Activated naive CD4-positive, alpha-beta T cell treated with anti-CD3 and anti-CD28 coated beads, Interleukin-2, amount 10 ng/mL, durations not matched to agents 7 days and 5 days (primary cell): Measurements from ENCODE around the gene SIN3B.

Experiments
- CTCF ChIA-PET: fragments of 350-600 bp; sonication (Branson Sonifier 250); formaldehyde crosslinking; loops from one replicate; lab custom pipeline; 2021; ENCODE audit warnings: antibody characterized with exemption; lab: Charles Lee
- DNase-seq: peaks from one replicate; pipeline ENCODE4 v3.0.0-alpha.2; 2020
- H3K27ac Mint-ChIP-seq: one replicate; pipeline ENCODE4 v1.8.0; 2021; ENCODE audit warnings: mild to moderate bottlenecking, moderate library complexity, mixed read lengths
- H3K27me3 Mint-ChIP-seq: one replicate; pipeline ENCODE4 v1.8.0; 2021; ENCODE audit warnings: mild to moderate bottlenecking, mixed read lengths
- H3K36me3 Mint-ChIP-seq: one replicate; pipeline ENCODE4 v1.8.0; 2021; ENCODE audit warnings: mixed read lengths
- H3K4me1 Mint-ChIP-seq: one replicate; pipeline ENCODE4 v1.8.0; 2021; ENCODE audit warnings: mixed read lengths
- H3K4me3 Mint-ChIP-seq: one replicate; pipeline ENCODE4 v1.8.0; 2021; ENCODE audit warnings: mild to moderate bottlenecking, moderate library complexity, mixed read lengths
- H3K9me3 Mint-ChIP-seq: one replicate; pipeline ENCODE4 v1.8.0; 2021; ENCODE audit warnings: mixed read lengths

The SIN3B gene

GRCh38 chr19:16841391-16841926, 12.3 kb downstream of the SIN3B start:
- CTCF ChIA-PET, result interaction anchor here (0.6 kb wide), 1 partner anchor 16 kb away, joined by 3 read pairs; no protein-coding TSS in a partner anchor
- Mint-ChIP-seq H3K9me3 (no peaks in the 10 kb centered on the region), H3K36me3 (peaks cover 23% of the 10 kb centered on the region), H3K4me3 (no peak overlapping the region), H3K27me3 (no peaks in the 10 kb centered on the region), H3K27ac (no peak overlapping the region), H3K4me1 (no peaks in the 10 kb centered on the region)
- no peak for DNase-seq

- DNase-seq, result no peak
- peaks cover 37% of the 10 kb centered on the region for H3K36me3 Mint-ChIP-seq
- H3K9me3 Mint-ChIP-seq, result no peaks in the 10 kb centered on the region
These were observed 17.7 kb downstream of the SIN3B start for GRCh38 chr19:16846901-16847300.

GRCh38 chr19:16847430-16847829, 18.2 kb downstream of the SIN3B start:
- Mint-ChIP-seq H3K4me3 (no peak overlapping the region), H3K27ac (peak overlapping the region; percentile 15), H3K27me3 (no peaks in the 10 kb centered on the region), H3K36me3 (peaks cover 36% of the 10 kb centered on the region), H3K4me1 (no peaks in the 10 kb centered on the region), H3K9me3 (no peaks in the 10 kb centered on the region)
- CTCF ChIA-PET, result no interaction called here
- no peak for DNase-seq

More at GRCh38 chr19:16846901-16847300, 17.7 kb downstream of the SIN3B start:
- H3K27ac Mint-ChIP-seq, result no peak overlapping the region
- H3K4me1 Mint-ChIP-seq, result no peaks in the 10 kb centered on the region
- H3K4me3 Mint-ChIP-seq, result no peak overlapping the region
- H3K27me3 Mint-ChIP-seq, result no peaks in the 10 kb centered on the region
- CTCF ChIA-PET, result no interaction called here

GRCh38 chr19:16849168-16849567, 20.0 kb downstream of the SIN3B start:
- H3K4me3 Mint-ChIP-seq, result no peak overlapping the region
- H3K9me3 Mint-ChIP-seq, result no peaks in the 10 kb centered on the region
- no peak for DNase-seq
- H3K27me3 Mint-ChIP-seq, result no peaks in the 10 kb centered on the region
- H3K4me1 Mint-ChIP-seq, result no peaks in the 10 kb centered on the region
- CTCF ChIA-PET, result no interaction called here
- no peak overlapping the region for H3K27ac Mint-ChIP-seq
- peaks cover 31% of the 10 kb centered on the region for H3K36me3 Mint-ChIP-seq

- Mint-ChIP-seq H3K27ac (no peak overlapping the region), H3K4me3 (no peak overlapping the region), H3K27me3 (no peaks in the 10 kb centered on the region), H3K4me1 (no peaks in the 10 kb centered on the region), H3K9me3 (no peaks in the 10 kb centered on the region), H3K36me3 (peaks cover 33% of the 10 kb centered on the region)
- DNase-seq, result no peak
- CTCF ChIA-PET, result no interaction called here
These were observed 20.9 kb downstream of the SIN3B start for GRCh38 chr19:16850133-16850532.

- no peak overlapping the region for H3K4me3 Mint-ChIP-seq
- CTCF ChIA-PET, result no interaction called here
- no peaks in the 10 kb centered on the region for H3K27me3 Mint-ChIP-seq
- H3K27ac Mint-ChIP-seq, result no peak overlapping the region
- H3K9me3 Mint-ChIP-seq, result no peaks in the 10 kb centered on the region
- no peaks in the 10 kb centered on the region for H3K4me1 Mint-ChIP-seq
- no peak for DNase-seq
- peaks cover 27% of the 10 kb centered on the region for H3K36me3 Mint-ChIP-seq
These were observed 22.0 kb downstream of the SIN3B start for GRCh38 chr19:16851031-16851712.

- CTCF ChIA-PET, result no interaction called here
- no peak overlapping the region for H3K4me3 Mint-ChIP-seq
- H3K27me3 Mint-ChIP-seq, result no peaks in the 10 kb centered on the region
- H3K9me3 Mint-ChIP-seq, result no peaks in the 10 kb centered on the region
- no peak overlapping the region for H3K27ac Mint-ChIP-seq
- H3K4me1 Mint-ChIP-seq, result no peaks in the 10 kb centered on the region
- H3K36me3 Mint-ChIP-seq, result peaks cover 17% of the 10 kb centered on the region
- DNase-seq, result no peak
These were observed 23.9 kb downstream of the SIN3B start for GRCh38 chr19:16853066-16853465.

GRCh38 chr19:16856091-16856490, 26.9 kb downstream of the SIN3B start:
- H3K27me3 Mint-ChIP-seq, result no peaks in the 10 kb centered on the region
- H3K9me3 Mint-ChIP-seq, result no peaks in the 10 kb centered on the region
- H3K36me3 Mint-ChIP-seq, result peaks cover 12% of the 10 kb centered on the region
- no peak overlapping the region for H3K4me3 Mint-ChIP-seq
- peaks cover 1% of the 10 kb centered on the region for H3K4me1 Mint-ChIP-seq
- H3K27ac Mint-ChIP-seq, result no peak overlapping the region
- DNase-seq, result no peak
- CTCF ChIA-PET, result no interaction called here

GRCh38 chr19:16859626-16860025, 30.4 kb downstream of the SIN3B start:
- no peak for DNase-seq
- H3K4me3 Mint-ChIP-seq, result no peak overlapping the region
- H3K27me3 Mint-ChIP-seq, result no peaks in the 10 kb centered on the region
- H3K9me3 Mint-ChIP-seq, result no peaks in the 10 kb centered on the region
- H3K4me1 Mint-ChIP-seq, result peaks cover 8% of the 10 kb centered on the region
- peaks cover 17% of the 10 kb centered on the region for H3K36me3 Mint-ChIP-seq
- no peak overlapping the region for H3K27ac Mint-ChIP-seq
- CTCF ChIA-PET, result no interaction called here

GRCh38 chr19:16860118-16860517, 30.9 kb downstream of the SIN3B start:
- peaks cover 8% of the 10 kb centered on the region for H3K4me1 Mint-ChIP-seq
- H3K27me3 Mint-ChIP-seq, result no peaks in the 10 kb centered on the region
- peaks cover 15% of the 10 kb centered on the region for H3K36me3 Mint-ChIP-seq
- CTCF ChIA-PET, result no interaction called here
- no peak for DNase-seq
- H3K27ac Mint-ChIP-seq, result no peak overlapping the region
- no peaks in the 10 kb centered on the region for H3K9me3 Mint-ChIP-seq
- no peak overlapping the region for H3K4me3 Mint-ChIP-seq

- Mint-ChIP-seq H3K27ac (peak overlapping the region; percentile 24), H3K36me3 (peaks cover 15% of the 10 kb centered on the region)
- no peak for DNase-seq
These were observed 31.8 kb downstream of the SIN3B start for GRCh38 chr19:16861011-16861410.

GRCh38 chr19:16861834-16862233, 32.6 kb downstream of the SIN3B start:
- H3K4me1 Mint-ChIP-seq, result peaks cover 8% of the 10 kb centered on the region
- no peaks in the 10 kb centered on the region for H3K27me3 Mint-ChIP-seq
- CTCF ChIA-PET, result no interaction called here
- no peak overlapping the region for H3K4me3 Mint-ChIP-seq
- H3K9me3 Mint-ChIP-seq, result no peaks in the 10 kb centered on the region
- DNase-seq, result no peak
- peaks cover 17% of the 10 kb centered on the region for H3K36me3 Mint-ChIP-seq
- no peak overlapping the region for H3K27ac Mint-ChIP-seq

More at GRCh38 chr19:16861011-16861410, 31.8 kb downstream of the SIN3B start:
- Mint-ChIP-seq H3K9me3 (no peaks in the 10 kb centered on the region), H3K27me3 (no peaks in the 10 kb centered on the region), H3K4me3 (no peak overlapping the region), H3K4me1 (peaks cover 8% of the 10 kb centered on the region)
- CTCF ChIA-PET, result no interaction called here

- CTCF ChIA-PET, result no interaction called here
- H3K4me1 Mint-ChIP-seq, result peaks cover 8% of the 10 kb centered on the region
- peaks cover 20% of the 10 kb centered on the region for H3K36me3 Mint-ChIP-seq
- no peaks in the 10 kb centered on the region for H3K27me3 Mint-ChIP-seq
- no peak for DNase-seq
- no peak overlapping the region for H3K4me3 Mint-ChIP-seq
- H3K9me3 Mint-ChIP-seq, result no peaks in the 10 kb centered on the region
- H3K27ac Mint-ChIP-seq, result no peak overlapping the region
These were observed 33.7 kb downstream of the SIN3B start for GRCh38 chr19:16862826-16863415.

- Mint-ChIP-seq H3K4me3 (no peak overlapping the region), H3K27ac (no peak overlapping the region), H3K27me3 (no peaks in the 10 kb centered on the region), H3K9me3 (no peaks in the 10 kb centered on the region), H3K36me3 (peaks cover 20% of the 10 kb centered on the region), H3K4me1 (peaks cover 6% of the 10 kb centered on the region)
- no peak for DNase-seq
- CTCF ChIA-PET, result no interaction called here
These were observed 38.0 kb downstream of the SIN3B start for GRCh38 chr19:16867211-16867610.
